Stomach (tissue), 4 donors: Measurements from ENCODE around the gene FAM9A.
"Not testable (repeated sequence)": the region's sequence is repeated elsewhere in the genome, so short reads cannot be mapped to it uniquely, and the experiment has no call there.

ENCODE experiments used
- CTCF ChIP-seq, 7 experiments: fragments of 450-650 bp in 4 of 7; fragments of 200-600 bp in 3 of 7; sonication (generic) in 3 of 7; IDR thresholded peaks; one replicate each; pipeline ENCODE4 v1.5.1; 2016 to 2019; ENCODE audit warnings: antibody characterized with exemption in 7 of 7, control low read depth in 2 of 7, mild to moderate bottlenecking in 1 of 7
- POLR2A ChIP-seq, 4 donors: fragments of 450-650 bp; IDR thresholded peaks; one replicate each; pipeline ENCODE4 v1.6.1; 2016; ENCODE audit warnings: antibody characterized with exemption in 4 of 4, control low read depth in 2 of 4, mild to moderate bottlenecking in 1 of 4, moderate library complexity in 1 of 4
- POLR2AphosphoS5 ChIP-seq, 3 donors: sonication (generic); formaldehyde crosslinking; IDR thresholded peaks; one replicate each; pipeline ENCODE4 v1.6.1; 2016; ENCODE audit warnings: antibody characterized with exemption in 3 of 3

GRCh38 chrX:8787119-8787518 is 14.1 kb downstream of the FAM9A start:
- not testable (repeated sequence) for TF ChIP-seq CTCF, POLR2A, POLR2AphosphoS5 (IDR thresholded peaks at IDR 0.05)
